Neural cell (in vitro differentiated cells): Measurements from ENCODE around the gene IL25.

Source experiments
- CTCF ChIP-seq: fragments of 450-650 bp; IDR thresholded peaks from 2 replicates; pipeline ENCODE4 v1.5.1; 2014; ENCODE audit warnings: antibody characterized with exemption, mild to moderate bottlenecking, moderate library complexity; ENCODE audit not compliant: poor library complexity, severe bottlenecking
- POLR2AphosphoS5 ChIP-seq: IDR thresholded peaks from 2 replicates; pipeline ENCODE4 v1.6.1; 2012

DNA sequence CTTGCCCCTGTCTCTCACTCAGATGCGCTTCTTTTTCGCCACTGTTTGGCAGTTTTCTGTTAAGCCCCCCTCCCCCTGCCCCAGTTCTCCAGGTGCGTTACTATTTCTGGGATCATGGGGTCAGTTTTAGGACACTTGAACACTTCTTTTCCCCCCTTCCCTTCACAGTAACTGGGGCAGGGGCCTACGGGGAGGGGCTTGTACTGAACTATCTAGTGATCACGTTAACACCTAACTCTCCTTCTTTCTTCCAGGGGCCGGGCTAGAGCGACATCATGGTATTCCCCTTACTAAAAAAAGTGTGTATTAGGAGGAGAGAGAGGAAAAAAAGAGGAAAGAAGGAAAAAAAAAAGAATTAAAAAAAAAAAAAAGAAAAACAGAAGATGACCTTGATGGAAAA is 47.6 kb upstream of the IL25 start:
- TF ChIP-seq CTCF (no peak), POLR2AphosphoS5 (no peak)
